GM12878 (cell line): Measurements from ENCODE around the gene PPP1R12B. TPM values are rescaled to one million over a fixed set of nuclear protein-coding genes. Genes with fewer than 3 reads are reported as not detected.

ENCODE experiments used
- ATF7 ChIP-seq: fragments of 450-650 bp; IDR thresholded peaks from 2 replicates; pipeline ENCODE4 v1.6.1; 2016; ENCODE audit warnings: low read depth, mild to moderate bottlenecking
- BCL3 ChIP-seq: IDR thresholded peaks from 2 replicates; pipeline ENCODE4 v1.6.1; 2011; ENCODE audit warnings: borderline replicate concordance, low read depth, mild to moderate bottlenecking, moderate library complexity, low read length; ENCODE audit not compliant: insufficient read depth, poor library complexity, severe bottlenecking
- BRCA1 ChIP-seq: IDR thresholded peaks from 2 replicates; pipeline ENCODE4 v1.6.1; 2011; ENCODE audit warnings: low read depth, low read length, improper control_type of control experiment
- CBFB ChIP-seq: IDR thresholded peaks from 2 replicates; pipeline ENCODE4 v1.6.1; 2016; ENCODE audit warnings: antibody characterized with exemption, low read depth
- E4F1 ChIP-seq: fragments of 450-650 bp; IDR thresholded peaks from 2 replicates; pipeline ENCODE4 v1.6.1; 2018; ENCODE audit warnings: borderline replicate concordance, mild to moderate bottlenecking; ENCODE audit not compliant: partially characterized antibody
- HDAC6 ChIP-seq: fragments of 200-600 bp; sonication (generic); IDR thresholded peaks from one replicate; pipeline ENCODE4 v1.8.0; 2017; ENCODE audit warnings: antibody characterized with exemption; ENCODE audit not compliant: unreplicated experiment
- HSF1 ChIP-seq: fragments of 150-350 bp; IDR thresholded peaks from 2 replicates; pipeline ENCODE4 v1.6.1; 2014; ENCODE audit warnings: mild to moderate bottlenecking, low read depth, low read length
- JUND ChIP-seq: IDR thresholded peaks from 2 replicates; pipeline ENCODE4 v1.6.1; 2012; ENCODE audit warnings: low read depth, mild to moderate bottlenecking, low read length, improper control_type of control experiment, moderate library complexity
- MEF2A ChIP-seq: IDR thresholded peaks from 2 replicates; pipeline ENCODE4 v1.6.1; 2011; ENCODE audit warnings: low read depth, mild to moderate bottlenecking, low read length, moderate library complexity; ENCODE audit not compliant: insufficient read depth
- MLLT1 ChIP-seq: fragments of 450-650 bp; IDR thresholded peaks from 2 replicates; pipeline ENCODE4 v1.6.1; 2016; ENCODE audit warnings: mild to moderate bottlenecking
- NFIC ChIP-seq: IDR thresholded peaks from 2 replicates; pipeline ENCODE4 v1.6.1; 2012; ENCODE audit warnings: low read depth, mild to moderate bottlenecking, inconsistent platforms, low read length, moderate library complexity
- NFXL1 ChIP-seq: fragments of 450-650 bp; IDR thresholded peaks from 2 replicates; pipeline ENCODE4 v1.6.1; 2017; ENCODE audit warnings: antibody characterized with exemption, mild to moderate bottlenecking, borderline replicate concordance
- RAD21 ChIP-seq: IDR thresholded peaks from 2 replicates; pipeline ENCODE4 v1.6.1; 2011; ENCODE audit warnings: mild to moderate bottlenecking, low read depth, low read length, moderate library complexity; ENCODE audit not compliant: insufficient read depth
- SIX5 ChIP-seq: IDR thresholded peaks from 2 replicates; pipeline ENCODE4 v1.6.1; 2011; ENCODE audit warnings: mild to moderate bottlenecking, low read depth, low read length, moderate library complexity; ENCODE audit not compliant: severe bottlenecking
- SUPT20H ChIP-seq: IDR thresholded peaks from 2 replicates; pipeline ENCODE4 v1.6.1; 2011; ENCODE audit warnings: low read depth, mild to moderate bottlenecking, low read length, moderate library complexity, borderline replicate concordance; ENCODE audit not compliant: control insufficient read depth
- WRNIP1 ChIP-seq: IDR thresholded peaks from 2 replicates; pipeline ENCODE4 v1.6.1; 2011; ENCODE audit warnings: low read depth, low read length, improper control_type of control experiment, borderline replicate concordance
- ZBTB11 ChIP-seq: fragments of 450-650 bp; formaldehyde crosslinking; IDR thresholded peaks from 2 replicates; pipeline ENCODE4 v1.5.0; 2022; ENCODE audit warnings: mild to moderate bottlenecking, missing genetic modification characterization
- ZNF24 ChIP-seq: fragments of 450-650 bp; IDR thresholded peaks from 2 replicates; pipeline ENCODE4 v1.6.1; 2017; ENCODE audit warnings: antibody characterized with exemption, mild to moderate bottlenecking
- polyA plus RNA-seq, 11 experiments: library from polyadenylated mRNA; depleted of rRNA in 4 of 11; unstranded in 6 of 11; stranded (reverse) in 5 of 11; fragments of >200 nt; fragmentation: Nextera tagmentation in 4 of 11; fragmentation: Illumina TruSeq in 1 of 11; extraction: Ambion mirVana in 4 of 11; extraction: Trizol in 1 of 11; gene quantifications; 1 replicate in 1 of 11; 2 replicates in 10 of 11; pipeline versions ENCODE4 v1.2.1 to v1.2.3, GENCODE V29; 2011 to 2016; ENCODE audit warnings: inconsistent platforms in 2 of 11, missing spikeins in 2 of 11, low read depth in 1 of 11
- total RNA-seq, 4 experiments: library from RNA; depleted of rRNA in 3 of 4; stranded (reverse); fragments of >200 nt in 3 of 4; fragmentation: Illumina TruSeq in 1 of 4; extraction: Trizol in 1 of 4; gene quantifications; 2 replicates each; pipeline versions ENCODE4 v1.2.1 to v1.2.3, GENCODE V29; 2013 to 2021

Gene PPP1R12B
- total and polyA plus RNA-seq, 10 of the 15 experiments (the other 5 are each of a cell fraction or from before 2014, with no cell fraction given): 0.29 to 9.4 (median 4.7) TPM

- TF ChIP-seq E4F1 (no peak), ZNF24 (no peak), HSF1 (no peak), MLLT1 (no peak; the same call in 1 of the 2 replicates), MEF2A (peak; percentile 83), SIX5 (no peak), BCL3 (peak; percentile 41), BRCA1 (no peak), SUPT20H (no peak), RAD21 (no peak), WRNIP1 (no peak), NFXL1 (no peak), NFIC (peak; percentile 95), ZBTB11 (CRISPR knock-in tag) (no peak), ATF7 (peak; percentile 67), CBFB (peak; percentile 85), JUND (no peak), HDAC6 (no peak)
These were observed 267.2 kb downstream of the PPP1R12B start (continued) for GRCh38 chr1:202615501-202616354.
